ENCODE data around the gene HDAC9. TPM values are rescaled to one million over a fixed set of nuclear protein-coding genes. Genes with fewer than 3 reads are reported as not detected.
A peak's percentile ranks its signal among the peaks of the same experiment; 100 is the strongest.

HDAC9 gene
- total and polyA plus RNA-seq, 7 donors, result 0.38 to 34.2 (median 16.8) TPM

DNA sequence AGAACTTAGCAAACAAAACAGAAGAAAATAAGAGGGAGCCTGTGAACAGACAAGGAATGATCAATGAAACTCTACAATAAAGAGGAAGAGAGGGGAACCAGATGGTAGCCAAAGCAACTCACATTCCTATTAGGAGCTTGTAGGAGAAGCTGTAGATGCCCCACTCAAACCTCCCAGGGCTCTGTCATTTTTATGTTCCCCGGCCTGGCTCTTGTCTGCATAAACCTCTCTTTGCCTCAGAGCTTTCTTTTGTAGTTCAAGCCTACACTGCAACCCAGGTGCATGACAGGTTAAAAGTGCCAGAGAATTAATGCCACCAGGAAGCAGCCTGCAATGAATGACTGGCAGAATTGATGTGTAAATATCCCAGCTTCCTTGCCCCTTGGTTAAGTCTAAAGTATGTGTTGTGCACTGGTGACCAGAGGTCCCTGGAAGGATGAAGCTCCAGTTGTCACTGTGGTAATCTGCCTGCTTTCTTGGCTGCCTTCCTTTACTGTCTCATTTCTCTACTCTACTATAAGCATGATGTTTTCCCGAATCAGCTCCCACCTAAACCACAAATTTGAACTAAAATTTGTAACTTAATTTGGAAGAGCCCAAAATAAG is 40.4 kb downstream of the HDAC9 start:
- peaks cover 36% of the 10 kb centered on the region for H3K4me1 ChIP-seq
- intact Hi-C loops (cut with DNase I), result loop anchor here in 1 of 2 donors (5.0 kb wide), 1 partner anchor 39 kb away; the partner anchor contains the start of gene HDAC9
- no peaks in the 10 kb centered on the region for H3K9me3 ChIP-seq
- H3K4me3 ChIP-seq, result no peak overlapping the region
- ATAC-seq (peak; percentile 88 to 92 (median 90)), DNase-seq (no peak)
- H3K36me3 ChIP-seq (ENCODE audit: insufficient read depth in 1 of 2, low read depth in 1 of 2), result no peaks in the 10 kb centered on the region
- 31 to 37% (median 32%) methylated on average over 2 of the region's 2 CpGs for WGBS, 3 donors
- no peaks in the 10 kb centered on the region for H3K27me3 ChIP-seq (ENCODE audit: insufficient read depth in 3 of 3, low read length in 2 of 3)
- peak overlapping the region; percentile 65 for H3K27ac ChIP-seq
- TF ChIP-seq, protein P1, sequence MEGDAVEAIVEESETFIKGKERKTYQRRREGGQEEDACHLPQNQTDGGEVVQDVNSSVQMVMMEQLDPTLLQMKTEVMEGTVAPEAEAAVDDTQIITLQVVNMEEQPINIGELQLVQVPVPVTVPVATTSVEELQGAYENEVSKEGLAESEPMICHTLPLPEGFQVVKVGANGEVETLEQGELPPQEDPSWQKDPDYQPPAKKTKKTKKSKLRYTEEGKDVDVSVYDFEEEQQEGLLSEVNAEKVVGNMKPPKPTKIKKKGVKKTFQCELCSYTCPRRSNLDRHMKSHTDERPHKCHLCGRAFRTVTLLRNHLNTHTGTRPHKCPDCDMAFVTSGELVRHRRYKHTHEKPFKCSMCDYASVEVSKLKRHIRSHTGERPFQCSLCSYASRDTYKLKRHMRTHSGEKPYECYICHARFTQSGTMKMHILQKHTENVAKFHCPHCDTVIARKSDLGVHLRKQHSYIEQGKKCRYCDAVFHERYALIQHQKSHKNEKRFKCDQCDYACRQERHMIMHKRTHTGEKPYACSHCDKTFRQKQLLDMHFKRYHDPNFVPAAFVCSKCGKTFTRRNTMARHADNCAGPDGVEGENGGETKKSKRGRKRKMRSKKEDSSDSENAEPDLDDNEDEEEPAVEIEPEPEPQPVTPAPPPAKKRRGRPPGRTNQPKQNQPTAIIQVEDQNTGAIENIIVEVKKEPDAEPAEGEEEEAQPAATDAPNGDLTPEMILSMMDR (IDR thresholded peaks at IDR 0.05), result no peak

DNA sequence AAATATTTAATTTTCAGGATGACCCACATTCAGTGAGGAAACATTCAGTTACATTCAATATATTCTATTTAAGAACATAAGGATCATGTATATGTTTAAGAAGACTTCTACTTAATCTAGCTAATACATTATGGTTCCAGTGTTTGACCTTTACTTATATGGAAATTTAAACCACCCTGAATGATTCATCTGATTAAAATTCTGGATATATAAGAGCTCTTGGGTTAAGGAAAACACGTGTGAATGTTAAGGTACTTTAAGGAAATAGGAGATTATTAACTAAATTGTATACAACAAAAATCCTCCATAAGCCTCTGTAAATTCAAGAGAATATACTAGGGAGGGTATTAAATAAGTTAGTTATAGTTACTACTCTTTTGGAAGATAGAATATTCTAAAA is 40.9 kb downstream of the HDAC9 start:
- H3K4me1 ChIP-seq, result peaks cover 36% of the 10 kb centered on the region
- peak overlapping the region; percentile 65 for H3K27ac ChIP-seq
- DNase-seq (no peak), ATAC-seq (no peak)
- TF ChIP-seq, protein P1 (IDR thresholded peaks at IDR 0.05), result no peak
- H3K36me3 ChIP-seq (ENCODE audit: insufficient read depth in 1 of 2, low read depth in 1 of 2), result no peaks in the 10 kb centered on the region
- 19 to 35% (median 33%) methylated on average over 1 of the region's 1 CpG for WGBS, 3 donors
- H3K4me3 ChIP-seq, result no peak overlapping the region
- intact Hi-C loops (cut with DNase I), result loop anchor here in 1 of 2 donors (5.0 kb wide), 1 partner anchor 39 kb away; the partner anchor contains the start of gene HDAC9
- H3K27me3 ChIP-seq (ENCODE audit: insufficient read depth in 3 of 3, low read length in 2 of 3), result no peaks in the 10 kb centered on the region
- H3K9me3 ChIP-seq, result no peaks in the 10 kb centered on the region

DNA sequence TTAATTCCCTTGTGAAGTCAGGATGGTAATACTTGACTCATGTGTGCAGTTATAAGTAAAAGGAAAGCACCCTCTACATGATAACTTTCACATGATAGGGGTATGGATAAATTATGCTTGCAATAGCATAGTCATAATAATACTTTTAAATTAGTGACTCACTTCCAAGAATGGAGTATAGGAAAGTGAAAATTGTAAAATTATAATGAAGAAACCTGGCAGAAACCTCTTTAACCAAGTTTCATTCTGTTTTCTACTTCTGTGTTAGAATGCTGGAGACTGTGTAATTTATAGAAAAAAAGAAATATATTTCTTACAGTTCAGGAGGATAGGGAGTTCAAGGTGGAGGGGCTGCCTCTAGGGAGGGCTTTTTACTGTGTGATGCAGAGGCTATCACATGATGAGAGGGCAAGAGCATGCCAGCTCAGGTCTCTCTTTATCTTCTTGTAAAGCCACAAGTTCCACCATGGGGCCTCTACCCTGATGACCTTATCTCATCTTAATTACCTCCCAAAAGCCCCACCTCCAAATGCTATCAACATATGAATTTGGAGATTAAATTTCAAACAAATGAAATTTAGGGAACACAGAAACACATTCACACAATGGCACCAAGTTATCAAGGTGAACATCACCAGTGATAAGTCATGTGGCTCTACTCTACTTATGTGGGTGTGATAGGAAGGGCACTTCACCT is 43.2 kb downstream of the HDAC9 start:
- ATAC-seq, result peak in 3 of 4 donors; percentile 25 to 38 (median 31)
- Histone ChIP-seq H3K9me3 (no peaks in the 10 kb centered on the region), H3K36me3 (ENCODE audit: insufficient read depth in 1 of 2, low read depth in 1 of 2) (peaks cover 0 to 3% of the 10 kb centered on the region in 2 donors), H3K4me1 (peaks cover 36% of the 10 kb centered on the region), H3K27me3 (ENCODE audit: insufficient read depth in 3 of 3, low read length in 2 of 3) (no peaks in the 10 kb centered on the region), H3K4me3 (no peak overlapping the region), H3K27ac (peak overlapping the region; percentile 65)
- TF ChIP-seq, protein P1 (IDR thresholded peaks at IDR 0.05), result no peak
- intact Hi-C loops (cut with DNase I), result loop anchor here in 1 of 2 donors (5.0 kb wide), 1 partner anchor 41 kb away; the partner anchor contains the start of gene HDAC9
- DNase-seq, result no peak

DNA sequence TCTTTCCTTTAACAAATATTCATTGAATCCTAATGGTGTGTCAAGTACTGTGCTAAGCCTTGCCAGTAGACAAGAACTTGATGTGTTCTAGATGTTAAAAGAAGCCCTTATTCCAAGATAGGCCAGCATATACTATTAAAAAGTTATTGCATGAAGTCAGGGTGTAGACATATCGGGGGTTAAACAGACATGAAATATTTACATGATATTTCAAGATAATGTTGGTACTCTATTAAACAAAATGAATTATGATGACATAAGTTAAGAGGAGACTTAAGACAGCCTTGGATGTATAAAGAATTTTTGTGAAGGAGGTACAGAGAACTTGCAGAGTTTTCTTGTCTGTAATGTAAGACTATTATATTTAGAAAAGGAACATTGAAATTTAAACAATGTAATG is 44.8 kb downstream of the HDAC9 start:
- Histone ChIP-seq H3K4me1 (peaks cover 26% of the 10 kb centered on the region), H3K9me3 (no peaks in the 10 kb centered on the region), H3K27me3 (ENCODE audit: insufficient read depth in 3 of 3, low read length in 2 of 3) (no peaks in the 10 kb centered on the region), H3K36me3 (ENCODE audit: insufficient read depth in 1 of 2, low read depth in 1 of 2) (peaks cover 3 to 4% of the 10 kb centered on the region in 2 donors), H3K4me3 (no peak overlapping the region), H3K27ac (peak overlapping the region; percentile 27)
- DNase-seq, result no peak
- no peak for ATAC-seq
- intact Hi-C loops (cut with DNase I), result no loop called here
- TF ChIP-seq, protein P1 (IDR thresholded peaks at IDR 0.05), result no peak
- 70 to 95% (median 76%) methylated on average over 1 of the region's 1 CpG for WGBS, 3 donors
